Effector CD4-positive, alpha-beta T cell (primary cell): ENCODE data around the gene ST3GAL2.

ENCODE experiments used
- DNase-seq: peaks from one replicate; pipeline ENCODE4 v3.0.0-alpha.2; 2020
- total RNA-seq: gene quantifications from one replicate; lab custom pipeline; 2026; lab: John Stamatoyannopoulos, UW

Gene ST3GAL2, protein sequence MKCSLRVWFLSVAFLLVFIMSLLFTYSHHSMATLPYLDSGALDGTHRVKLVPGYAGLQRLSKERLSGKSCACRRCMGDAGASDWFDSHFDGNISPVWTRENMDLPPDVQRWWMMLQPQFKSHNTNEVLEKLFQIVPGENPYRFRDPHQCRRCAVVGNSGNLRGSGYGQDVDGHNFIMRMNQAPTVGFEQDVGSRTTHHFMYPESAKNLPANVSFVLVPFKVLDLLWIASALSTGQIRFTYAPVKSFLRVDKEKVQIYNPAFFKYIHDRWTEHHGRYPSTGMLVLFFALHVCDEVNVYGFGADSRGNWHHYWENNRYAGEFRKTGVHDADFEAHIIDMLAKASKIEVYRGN
- 49.9 reads per million, percentile 68 among the genes with 10 or more reads in this experiment for total RNA-seq

DNA sequence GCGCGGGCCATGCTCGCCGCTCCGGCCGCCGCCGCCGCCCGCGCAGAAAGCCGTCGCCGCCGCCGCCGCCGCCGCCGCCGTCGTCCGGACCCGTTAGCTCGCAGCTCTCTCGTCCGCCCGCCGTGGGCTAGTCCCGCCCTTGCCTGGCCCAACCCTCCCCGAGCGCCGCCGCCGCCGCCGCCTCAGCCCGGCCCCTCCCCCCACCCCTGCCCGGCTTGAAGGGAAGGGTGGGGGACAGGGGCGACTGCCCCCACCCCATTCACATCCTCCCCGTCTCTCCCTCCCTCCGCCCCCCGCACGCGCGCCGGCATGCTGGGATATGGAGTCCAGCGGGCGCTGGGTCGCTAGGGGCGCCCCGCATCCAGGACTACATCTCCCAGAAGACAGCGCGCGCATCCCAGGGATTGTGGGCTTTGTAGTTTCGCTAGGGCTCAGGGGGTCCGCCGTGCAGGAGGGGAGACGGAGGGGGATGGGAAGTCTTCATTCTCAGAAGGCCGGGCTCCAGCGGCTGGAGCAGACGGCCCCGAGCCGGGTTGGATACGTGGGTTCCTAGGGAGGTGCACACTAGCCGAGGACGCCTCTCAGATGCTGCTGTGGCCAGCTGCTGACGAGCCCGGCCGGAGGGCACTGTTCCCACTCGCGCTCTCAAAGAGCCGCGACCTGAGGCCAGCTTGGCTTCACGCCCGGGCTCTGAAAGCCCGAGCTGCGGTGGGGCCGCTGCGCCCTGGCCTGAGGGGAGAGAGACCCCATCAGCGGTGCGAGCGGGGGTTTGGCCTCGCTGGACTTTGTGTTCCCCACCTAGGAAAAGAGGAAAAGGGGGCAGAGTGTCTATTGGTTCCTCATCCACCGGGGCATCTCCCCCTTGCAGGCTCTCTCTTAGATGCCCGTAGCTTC is at the start of gene ST3GAL2:
TSS of gene ST3GAL2 (minus strand) at position 132 of the 894 bp plus-strand sequence. CDS start 40,570 bp downstream, outside the sequence.
- peak; percentile 93 for DNase-seq

DNA sequence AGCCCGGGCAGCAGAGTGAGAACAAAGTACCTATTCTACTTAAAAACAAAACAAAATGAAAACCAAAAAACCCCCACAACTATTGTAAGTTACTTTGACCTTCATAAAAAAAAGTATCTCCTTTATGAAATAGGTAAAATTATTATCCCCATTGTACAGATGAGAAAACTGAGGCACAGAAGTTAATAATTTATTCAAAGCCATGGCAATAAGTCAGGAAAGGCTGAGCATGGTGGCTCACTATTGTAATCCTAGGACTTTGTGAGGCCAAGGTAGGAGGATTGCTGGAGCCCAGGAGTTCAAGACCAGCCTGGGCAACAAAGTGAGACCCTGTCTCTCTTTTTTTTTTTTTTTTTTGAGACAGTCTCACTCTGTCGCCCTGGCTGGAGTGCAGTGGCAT is 46.0 kb upstream of the ST3GAL2 start:
- no peak for DNase-seq

DNA sequence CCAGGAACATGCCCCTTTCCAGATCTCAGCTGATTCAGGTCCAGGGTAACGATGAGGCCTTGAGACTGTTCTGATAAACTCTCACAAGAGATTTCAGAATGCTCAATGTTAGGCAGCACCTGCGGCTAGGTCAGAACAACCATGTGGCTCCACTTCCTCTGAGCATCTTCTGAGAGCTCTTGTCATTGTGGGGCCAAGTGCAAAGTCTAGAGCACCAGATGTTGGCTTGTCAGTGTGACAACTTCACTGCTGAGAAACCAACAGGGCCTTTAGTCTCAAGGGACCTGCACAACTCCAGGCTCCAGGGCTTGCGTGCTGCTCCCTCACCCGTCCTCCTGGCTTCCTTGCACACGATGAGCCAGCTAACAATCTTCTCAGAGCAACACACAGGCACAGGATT is 44.5 kb upstream of the ST3GAL2 start:
- no peak for DNase-seq

DNA sequence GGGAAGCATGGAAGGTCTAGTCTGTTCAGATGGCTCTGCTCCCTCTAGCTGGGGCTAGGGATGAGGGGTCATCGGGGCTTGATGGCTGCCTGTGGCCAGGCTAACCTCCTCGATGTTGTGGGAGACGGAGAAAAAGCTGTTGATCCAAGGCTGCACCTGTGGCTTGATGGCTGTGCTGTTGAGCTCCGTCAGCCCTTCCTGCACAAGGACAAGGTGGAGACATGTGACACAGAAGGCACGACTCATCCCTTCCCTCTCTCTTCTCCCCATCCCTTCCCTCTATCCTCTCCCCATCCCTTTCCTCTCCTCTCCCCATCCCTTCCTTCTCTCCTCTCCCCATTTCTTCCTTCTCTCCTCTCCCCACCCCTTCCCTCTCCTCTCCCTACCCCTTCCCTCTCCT is 43.7 kb upstream of the ST3GAL2 start:
- no peak for DNase-seq

DNA sequence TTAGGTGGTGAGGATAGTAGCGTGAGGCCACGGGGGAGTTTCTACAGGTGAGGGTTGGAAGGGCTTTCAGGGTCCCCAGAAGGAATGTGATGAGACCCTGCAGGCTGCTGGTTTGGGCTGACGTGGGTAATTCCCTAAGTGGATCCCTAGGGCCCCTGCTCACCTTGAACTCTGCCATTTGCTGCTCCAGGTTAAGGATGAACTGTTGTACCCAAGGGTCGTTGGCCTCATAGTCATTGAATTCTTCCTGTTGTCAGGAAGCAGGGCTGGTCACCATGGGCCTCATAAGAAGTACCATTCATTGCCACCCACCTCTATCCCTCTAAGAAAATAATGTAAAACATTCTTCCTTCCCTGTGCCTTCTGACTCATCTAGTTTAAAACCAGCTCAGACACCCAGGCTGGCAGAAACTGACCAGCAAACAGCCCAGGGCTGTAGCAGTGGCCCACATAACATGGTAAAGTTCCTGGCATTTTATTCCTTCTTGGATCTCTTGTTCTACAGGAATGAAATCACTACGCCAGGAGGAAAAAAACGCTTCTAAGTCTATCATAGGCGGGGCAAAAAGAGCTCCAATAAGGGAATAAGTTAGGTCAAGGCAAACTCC is 43.1 kb upstream of the ST3GAL2 start:
- no peak for DNase-seq

DNA sequence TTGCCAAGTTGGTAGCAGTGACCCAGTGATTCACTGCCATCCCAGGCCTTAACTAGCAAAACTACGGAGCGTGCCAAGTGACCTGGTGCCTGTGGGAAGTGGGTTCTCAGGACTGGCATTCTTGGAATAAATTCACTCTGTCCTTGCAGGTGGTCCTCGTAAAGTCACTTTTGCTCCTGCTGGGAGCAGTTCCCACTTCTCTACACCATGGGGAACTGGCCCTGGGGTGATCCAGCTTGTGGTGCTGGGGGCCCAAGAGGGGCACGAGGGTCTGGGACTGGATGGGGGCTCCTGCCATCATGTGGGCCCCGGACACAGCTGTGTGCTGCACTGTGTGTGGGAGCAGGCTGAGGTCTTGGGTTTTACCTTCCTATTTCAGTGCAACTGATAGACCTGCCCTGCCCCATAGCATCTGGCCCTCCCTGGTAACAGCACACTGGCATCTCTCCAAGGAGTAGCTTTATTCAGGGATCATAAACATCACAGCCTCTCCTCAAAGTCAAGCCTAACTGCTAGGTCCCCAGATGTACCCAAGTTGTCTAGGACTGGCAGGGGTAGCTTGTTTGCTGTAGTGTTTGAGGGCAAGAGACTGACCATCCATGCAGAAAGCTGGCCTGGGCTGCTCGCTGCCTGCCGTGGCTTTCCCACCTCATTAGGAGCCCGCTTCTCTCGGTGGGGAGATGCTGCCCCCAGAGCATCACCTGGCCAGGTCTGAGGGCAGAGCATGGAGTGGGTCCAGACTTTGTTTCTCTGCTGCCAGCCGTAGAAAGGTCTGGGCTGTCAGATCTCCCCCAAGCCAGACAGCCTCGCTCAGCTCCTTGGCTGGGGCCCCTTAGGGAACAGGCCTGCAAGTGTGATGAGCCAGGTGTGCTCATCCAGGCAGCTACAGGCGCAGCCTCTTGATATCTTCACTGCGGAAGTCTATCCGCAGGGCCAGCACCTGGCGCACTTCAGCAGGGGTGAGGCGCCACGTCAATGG is 41.5 kb upstream of the ST3GAL2 start:
- DNase-seq = no peak

DNA sequence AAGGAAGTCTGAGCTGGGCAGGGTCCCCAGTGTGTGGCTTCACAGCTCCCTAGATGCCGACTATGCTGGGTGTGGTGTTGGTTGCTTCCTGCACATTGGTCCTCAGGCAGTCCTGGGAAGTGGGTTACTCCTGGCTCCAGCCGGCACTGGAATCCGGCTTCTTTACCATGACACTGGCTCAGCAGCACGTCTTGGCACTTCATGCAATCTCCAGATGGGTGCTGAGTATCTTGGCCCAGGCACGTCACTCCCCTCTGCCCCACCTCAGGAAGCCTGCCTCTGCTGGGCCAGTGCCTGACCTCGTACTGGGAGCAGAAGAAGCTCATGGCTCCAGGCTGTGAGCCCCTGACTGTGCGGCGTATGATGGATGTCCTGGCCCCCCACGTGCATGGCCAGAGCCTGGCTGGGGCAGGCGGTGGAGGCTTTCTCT is 40.0 kb upstream of the ST3GAL2 start:
- DNase-seq = no peak

DNA sequence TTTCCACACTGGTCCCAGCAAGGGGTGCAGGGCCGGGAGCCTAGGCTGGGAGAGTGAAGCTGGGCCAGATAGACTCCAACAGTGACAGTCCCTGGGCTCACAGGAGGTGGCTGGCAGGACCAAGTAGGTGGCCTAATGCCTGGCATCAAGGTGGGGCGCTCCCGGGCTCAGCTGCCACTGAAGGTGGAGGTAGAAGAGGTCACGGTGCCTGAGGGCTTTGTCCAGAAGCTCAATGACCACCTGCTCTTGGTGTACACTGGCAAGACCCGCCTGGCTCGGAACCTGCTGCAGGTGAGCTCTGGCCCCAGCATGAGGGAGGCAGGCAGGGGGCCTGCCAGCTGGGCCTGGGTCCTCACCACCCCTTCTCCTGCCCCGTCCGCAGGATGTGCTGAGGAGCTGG is 39.3 kb upstream of the ST3GAL2 start:
- no peak for DNase-seq

DNA sequence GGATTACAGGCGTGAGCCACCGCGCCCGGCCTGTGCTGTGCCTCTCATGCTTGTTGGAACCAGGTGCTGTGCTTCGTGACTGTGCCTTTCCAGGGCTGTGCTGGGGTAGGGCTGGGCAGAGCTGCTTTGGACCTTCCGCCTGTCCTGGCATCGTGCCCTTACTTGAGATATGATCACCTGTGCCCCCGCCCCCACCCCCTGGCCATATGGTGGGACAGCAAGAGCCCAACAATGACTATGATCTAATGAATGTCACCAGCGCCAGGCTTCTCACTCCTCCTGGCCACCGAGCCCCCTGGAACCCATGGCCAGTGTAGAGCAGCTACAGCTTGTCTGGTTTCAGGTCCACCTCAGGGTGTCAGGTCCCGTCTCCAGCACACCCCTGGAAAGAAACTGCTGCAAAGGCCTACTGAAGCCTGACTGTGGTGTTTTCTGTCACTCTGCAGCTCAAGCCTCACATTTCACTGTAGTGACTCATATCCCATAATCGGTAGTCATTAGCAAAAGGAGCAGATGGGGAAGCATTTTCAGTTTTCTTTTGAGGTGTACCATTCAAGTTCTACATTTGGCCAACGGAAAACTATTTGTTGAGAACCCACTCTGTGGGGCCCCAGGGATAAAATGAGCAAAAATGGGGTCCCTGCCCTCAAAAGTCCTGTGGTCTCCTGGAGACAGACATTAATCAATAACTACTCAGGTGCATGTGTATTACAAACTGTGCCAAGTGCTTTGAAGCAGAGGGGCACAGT is 37.5 kb upstream of the ST3GAL2 start:
- no peak for DNase-seq

DNA sequence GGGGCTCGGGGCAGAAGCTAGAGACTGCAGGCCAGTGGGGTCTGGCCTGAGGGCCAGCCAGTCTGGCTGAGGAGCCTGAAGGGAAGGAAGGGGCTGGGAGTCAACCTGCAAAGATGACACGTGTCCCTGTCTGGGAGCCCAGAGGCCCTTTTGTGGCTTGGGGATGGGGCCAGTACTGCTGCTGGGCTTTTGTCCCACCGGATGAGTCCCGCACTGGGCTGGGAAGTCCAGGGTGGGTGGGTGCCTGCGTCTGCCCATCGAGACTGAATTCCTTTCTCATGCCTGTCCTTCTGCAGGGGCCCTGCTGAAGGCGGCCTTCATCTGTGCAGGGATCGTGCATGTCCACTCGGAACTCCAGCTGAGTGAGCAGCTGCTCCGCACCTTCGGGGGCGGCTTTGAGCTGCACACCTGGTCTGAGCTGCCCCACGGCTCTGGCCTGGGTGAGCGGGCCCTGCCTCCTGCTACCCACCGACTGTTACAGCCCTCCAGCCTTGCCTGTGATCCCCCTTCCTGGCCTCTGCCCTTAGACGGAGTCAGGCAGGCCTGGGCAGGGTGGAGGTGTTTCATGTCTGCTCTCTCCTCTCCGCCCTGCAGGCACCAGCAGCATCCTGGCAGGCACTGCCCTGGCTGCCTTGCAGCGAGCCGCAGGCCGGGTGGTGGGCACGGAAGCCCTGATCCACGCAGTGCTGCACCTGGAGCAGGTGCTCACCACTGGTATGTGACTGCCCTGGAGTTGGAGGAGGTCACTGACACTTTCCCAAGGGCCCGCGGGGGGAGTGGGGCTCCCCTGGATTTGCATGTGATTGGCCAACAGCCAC is 36.4 kb upstream of the ST3GAL2 start:
- no peak for DNase-seq

DNA sequence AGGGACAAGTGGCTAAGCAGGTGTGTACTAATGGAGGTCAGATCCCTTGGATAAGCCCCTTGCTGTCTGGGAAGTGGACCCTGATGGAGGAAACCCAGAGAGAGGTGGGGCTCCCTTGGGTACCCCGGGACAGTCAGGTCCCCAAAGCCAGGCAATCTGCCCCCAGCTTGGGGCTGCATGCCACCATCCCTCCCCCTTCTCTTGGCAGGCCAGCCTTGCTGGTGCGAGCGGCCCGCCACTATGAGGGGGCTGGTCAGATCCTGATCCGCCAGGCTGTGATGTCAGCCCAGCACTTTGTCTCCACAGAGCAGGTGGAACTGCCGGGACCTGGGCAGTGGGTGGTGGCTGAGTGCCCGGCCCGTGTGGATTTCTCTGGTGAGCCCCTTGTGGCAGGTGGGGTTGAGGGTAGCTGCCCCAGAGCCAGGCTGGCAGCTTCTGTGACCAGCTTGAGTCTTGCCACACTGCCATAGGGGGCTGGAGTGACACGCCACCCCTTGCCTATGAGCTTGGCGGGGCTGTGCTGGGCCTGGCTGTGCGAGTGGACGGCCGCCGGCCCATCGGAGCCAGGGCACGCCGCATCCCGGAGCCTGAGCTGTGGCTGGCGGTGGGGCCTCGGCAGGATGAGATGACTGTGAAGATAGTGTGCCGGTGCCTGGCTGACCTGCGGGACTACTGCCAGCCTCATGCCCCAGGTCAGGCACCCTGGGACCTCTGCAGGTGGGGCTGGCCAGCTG is 35.6 kb upstream of the ST3GAL2 start:
- no peak for DNase-seq

DNA sequence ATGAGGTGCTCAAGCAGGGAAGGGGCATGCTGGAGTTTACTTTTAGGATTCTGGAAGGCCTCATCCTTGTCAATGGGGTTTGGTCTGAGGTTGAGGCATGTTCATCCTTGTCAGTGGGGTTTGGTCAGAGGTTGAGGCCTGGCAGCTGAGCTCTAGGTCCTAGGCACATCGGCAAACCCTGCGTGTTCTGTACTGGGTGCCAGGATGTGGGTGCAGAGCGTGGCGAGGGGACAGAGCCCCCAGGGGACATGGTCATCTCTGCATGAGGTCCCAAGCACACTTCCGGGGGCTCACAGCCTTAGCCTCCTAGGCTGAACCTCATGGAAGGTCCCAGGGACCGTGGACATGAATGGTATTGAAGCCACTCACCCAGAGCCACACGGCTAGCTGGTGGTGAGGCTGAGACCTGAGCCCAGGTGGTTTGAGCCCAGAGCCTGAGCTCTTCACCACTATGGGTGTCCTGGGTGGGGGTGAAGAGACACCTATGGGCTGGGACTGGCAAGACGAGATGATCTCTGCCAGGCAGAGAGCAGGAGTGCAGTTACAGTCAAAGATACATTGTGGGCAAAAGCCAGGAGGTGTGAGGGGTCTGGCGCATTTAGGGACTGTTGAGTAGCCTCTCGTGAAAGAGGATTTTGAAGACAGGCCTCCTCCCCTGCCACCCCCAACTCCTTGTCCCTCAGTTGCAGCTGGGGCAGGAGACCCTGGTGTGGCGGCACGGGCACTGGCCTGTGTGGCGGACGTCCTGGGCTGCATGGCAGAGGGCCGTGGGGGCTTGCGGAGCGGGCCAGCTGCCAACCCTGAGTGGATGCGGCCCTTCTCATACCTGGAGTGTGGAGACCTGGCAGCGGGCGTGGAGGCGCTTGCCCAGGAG is 34.8 kb upstream of the ST3GAL2 start:
- no peak for DNase-seq

DNA sequence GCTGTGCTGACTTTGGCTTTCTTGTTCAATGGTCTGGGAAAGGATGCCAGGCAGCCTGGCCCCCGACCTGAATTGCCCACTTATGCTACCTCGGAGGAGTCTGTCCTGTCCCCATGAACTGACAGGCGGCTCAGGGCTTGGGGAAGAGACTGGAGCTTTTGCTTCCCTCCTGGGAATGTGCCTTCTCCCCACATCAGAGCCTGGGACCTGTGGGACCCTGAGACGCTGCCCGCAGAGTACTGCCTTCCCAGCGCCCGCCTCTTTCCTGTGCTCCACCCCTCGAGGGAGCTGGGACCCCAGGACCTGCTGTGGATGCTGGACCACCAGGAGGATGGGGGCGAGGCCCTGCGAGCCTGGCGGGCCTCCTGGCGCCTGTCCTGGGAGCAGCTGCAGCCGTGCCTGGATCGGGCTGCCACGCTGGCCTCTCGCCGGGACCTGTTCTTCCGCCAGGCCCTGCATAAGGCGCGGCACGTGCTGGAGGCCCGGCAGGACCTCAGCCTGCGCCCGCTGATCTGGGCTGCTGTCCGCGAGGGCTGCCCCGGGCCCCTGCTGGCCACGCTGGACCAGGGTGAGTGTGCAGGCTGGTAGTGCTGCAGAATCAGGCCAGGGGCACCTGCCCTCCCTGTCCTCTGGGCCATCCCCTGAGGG is 34.0 kb upstream of the ST3GAL2 start:
- DNase-seq = no peak

DNA sequence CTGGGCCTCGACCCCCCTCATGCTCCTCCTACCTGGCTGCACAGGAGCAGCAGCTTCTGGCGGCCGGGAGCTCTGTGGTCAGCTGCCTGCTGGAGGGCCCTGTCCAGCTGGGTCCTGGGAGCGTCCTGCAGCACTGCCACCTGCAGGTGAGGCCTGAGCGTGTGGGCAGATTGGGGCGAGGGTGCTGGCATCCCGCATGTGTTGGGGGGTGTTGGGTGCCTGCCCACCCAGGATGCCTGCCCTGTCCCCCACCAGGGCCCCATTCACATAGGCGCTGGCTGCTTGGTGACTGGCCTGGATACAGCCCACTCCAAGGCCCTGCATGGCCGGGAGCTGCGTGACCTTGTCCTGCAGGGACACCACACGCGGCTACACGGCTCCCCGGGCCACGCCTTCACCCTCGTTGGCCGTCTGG is 32.0 kb upstream of the ST3GAL2 start:
- no peak for DNase-seq

DNA sequence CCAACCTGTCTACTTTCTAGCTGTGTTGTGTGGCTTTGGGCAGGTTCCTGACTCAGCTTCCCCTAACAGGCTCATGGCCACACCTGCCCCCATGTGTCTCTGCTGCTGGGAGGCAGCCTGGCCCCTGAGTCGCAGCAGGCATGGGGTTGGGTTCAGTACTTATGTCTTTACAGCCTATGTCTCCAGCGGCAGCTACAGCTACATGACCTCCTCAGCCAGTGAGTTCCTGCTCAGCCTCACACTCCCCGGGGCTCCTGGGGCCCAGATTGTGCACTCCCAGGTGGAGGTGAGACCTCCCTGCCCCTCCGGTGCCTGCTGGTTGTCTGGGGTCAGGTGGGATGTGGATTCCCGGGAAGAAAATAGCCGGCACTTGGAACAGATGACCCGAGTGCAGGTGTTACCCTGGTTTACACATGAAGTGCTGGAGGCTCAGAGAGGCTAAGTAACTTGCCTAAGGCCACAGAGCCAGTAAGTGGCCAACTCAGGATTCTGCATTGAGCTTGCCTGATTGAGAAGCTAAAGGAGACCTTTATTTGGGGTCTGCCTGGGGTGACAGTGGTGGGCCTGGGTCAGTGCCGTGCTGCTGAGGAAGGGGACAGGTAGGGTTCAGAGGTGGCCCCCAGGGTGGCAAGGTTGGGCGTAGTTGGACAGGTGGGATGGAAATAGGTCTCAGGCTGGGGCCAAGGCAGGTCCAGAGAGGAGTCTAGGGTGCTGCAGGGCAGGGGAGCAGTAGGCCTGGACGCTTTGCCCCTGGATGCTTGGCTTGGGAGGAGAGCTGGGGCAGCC is 31.4 kb upstream of the ST3GAL2 start:
- DNase-seq = no peak

DNA sequence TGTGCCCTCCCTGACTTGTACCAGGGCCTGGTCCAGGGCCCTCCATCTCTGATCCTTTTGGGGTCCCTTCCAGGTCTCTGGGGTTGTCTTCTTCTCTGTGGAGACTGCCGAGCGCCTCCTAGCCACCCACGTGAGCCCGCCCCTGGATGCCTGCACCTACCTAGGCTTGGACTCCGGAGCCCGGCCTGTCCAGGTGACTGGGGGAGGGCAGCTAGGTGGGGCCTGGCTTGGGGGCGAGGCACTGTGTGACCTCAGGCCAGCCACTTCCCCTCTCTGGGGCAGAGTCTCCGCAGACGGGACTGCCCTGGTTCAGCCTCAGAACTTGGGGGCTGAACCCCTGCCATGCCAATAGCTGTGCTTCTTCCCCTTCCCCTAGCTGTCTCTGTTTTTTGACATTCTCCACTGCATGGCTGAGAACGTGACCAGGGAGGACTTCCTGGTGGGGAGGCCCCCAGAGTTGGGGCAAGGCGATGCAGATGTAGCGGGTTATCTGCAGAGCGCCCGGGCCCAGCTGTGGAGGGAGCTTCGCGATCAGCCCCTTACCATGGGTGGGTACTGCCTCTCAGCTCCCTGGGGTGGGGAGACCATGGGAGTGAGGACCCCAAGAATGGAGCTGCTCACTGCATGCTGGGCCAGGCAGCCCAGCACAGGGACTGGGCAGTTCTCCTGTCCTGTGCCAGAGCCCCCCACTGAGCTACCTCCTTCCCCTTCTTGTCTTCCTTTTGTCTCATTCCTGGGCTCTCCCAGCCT is 30.1 kb upstream of the ST3GAL2 start:
- DNase-seq = no peak

DNA sequence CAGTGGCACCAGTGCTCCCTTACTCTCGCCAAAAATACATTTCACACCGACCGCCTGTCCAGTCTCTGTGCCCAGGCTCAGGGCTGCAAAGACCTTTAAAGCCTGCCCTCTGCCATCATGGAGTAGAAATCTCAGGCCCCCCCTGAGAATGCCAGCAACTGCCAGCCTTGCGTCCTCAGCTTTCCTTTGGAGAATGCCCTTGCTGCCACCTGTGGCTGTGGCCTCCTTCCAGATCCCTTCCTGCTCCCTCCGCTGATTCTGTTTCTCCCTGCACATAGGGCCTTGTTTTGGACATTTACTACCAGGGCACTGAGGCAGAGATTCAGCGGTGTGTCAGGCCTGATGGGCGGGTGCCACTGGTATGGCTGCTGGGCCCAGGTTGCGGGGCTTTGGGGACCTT is 28.7 kb upstream of the ST3GAL2 start:
- DNase-seq = no peak
